ENCODE measurements around the gene NFIA. TPM values are rescaled to one million over a fixed set of nuclear protein-coding genes. Genes with fewer than 3 reads are reported as not detected.

Gene NFIA
- total and polyA plus RNA-seq, 9 of the 15 experiments (the other 6 are each of a cell fraction or from before 2014, with no cell fraction given): 5.3 to 24.9 (median 9.8) TPM

- TF ChIP-seq GTF2F1 (IDR thresholded peaks at IDR 0.05; ENCODE audit: low read depth, low read length) (no peak), NFYB (IDR thresholded peaks at IDR 0.05; ENCODE audit: extremely low read depth, insufficient read length) (no peak), ZBTB2 (IDR thresholded peaks at IDR 0.05) (0 out of 2 replicates have a peak, but pooled peaks have one; percentile 32), CCNT2 (IDR thresholded peaks at IDR 0.05; ENCODE audit: borderline replicate concordance, extremely low read depth, insufficient read length, low read depth, low read length) (peak; percentile 52), ATF7 (IDR thresholded peaks at IDR 0.05) (0 out of 2 replicates have a peak, but pooled peaks have one; percentile 27), ETV1 (tag; conservative IDR thresholded peaks at IDR 0.05; ENCODE audit: low read depth) (0 out of 2 replicates have a peak, but pooled peaks have one; percentile 19), RCOR1 (IDR thresholded peaks at IDR 0.05; ENCODE audit: borderline replicate concordance in 1 of 2, low read depth in 2 of 2, low read length in 2 of 2) (peak in 1 of 2 experiments; percentile 43; a peak in 1 of 4 replicates), RBFOX2 (IDR thresholded peaks at IDR 0.05; ENCODE audit: low read depth, low read length) (peak; percentile 34; the same call in 1 of the 2 replicates), VEZF1 (CRISPR knock-in tag; IDR thresholded peaks at IDR 0.05) (peak; percentile 91), ZNF239 (CRISPR knock-in tag; IDR thresholded peaks at IDR 0.05) (no peak), MGA (IDR thresholded peaks at IDR 0.05) (no peak), FOXA3 (CRISPR knock-in tag; conservative IDR thresholded peaks at IDR 0.05 in 1 of 2, IDR thresholded peaks at IDR 0.05 in 1 of 2) (0 out of 4 replicates have a peak, but pooled peaks of 1 of the 2 experiments have one; percentile 11)
These were observed 563 bp upstream of the NFIA start (continued) for GRCh38 chr1:61081686-61082310.
